Measurements from ENCODE around the gene EMP1. TPM values are rescaled to one million over a fixed set of nuclear protein-coding genes. Genes with fewer than 3 reads are reported as not detected.

Gene EMP1
- total RNA-seq, 1 experiment from 2014 or later, result 0.63 TPM

DNA sequence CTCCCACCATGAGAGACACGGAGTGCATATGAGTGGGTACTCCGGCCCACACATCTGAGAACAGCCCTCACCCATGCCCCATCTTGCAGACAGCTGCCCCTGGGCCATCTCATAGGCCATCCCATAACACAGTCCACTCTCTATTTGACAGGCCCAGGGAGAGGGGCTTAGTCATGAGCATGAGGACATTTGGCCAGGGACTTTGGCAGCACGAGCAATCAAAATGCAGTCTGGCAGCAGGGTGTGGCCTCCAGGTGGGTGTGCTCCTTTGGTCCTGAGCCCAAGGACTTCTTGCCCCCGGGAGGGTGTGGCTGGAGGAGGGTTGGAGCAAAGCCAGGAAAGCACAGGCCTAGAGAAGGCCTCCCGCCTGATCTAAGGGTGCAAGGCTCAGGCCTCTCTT lies 25.6 kb downstream of the EMP1 start:
- H2BK12ac ChIP-seq (ENCODE audit: insufficient read length, low read depth, low read length), result no peak overlapping the region
- H4K5ac ChIP-seq (ENCODE audit: insufficient read length, low read depth, low read length), result no peak overlapping the region
- no peak overlapping the region for H3K27ac ChIP-seq (ENCODE audit: insufficient read length, low read depth, low read length)
- WGBS (ENCODE audit: extremely low coverage, insufficient read length, low lambda C conversion rate), result no CpG with 5 or more reads among the region's 5 CpGs
- H4K91ac ChIP-seq (ENCODE audit: insufficient read length, low read depth, low read length), result no peak overlapping the region
- H3K18ac ChIP-seq (ENCODE audit: insufficient read length, low read depth, low read length), result no peak overlapping the region
- no peaks in the 10 kb centered on the region for H3K79me1 ChIP-seq (ENCODE audit: insufficient read depth, low read depth, low read length, poor library complexity, severe bottlenecking)
- no peak overlapping the region for H3K4me2 ChIP-seq (ENCODE audit: insufficient read depth, insufficient read length, low read length)
- Mint-ChIP-seq H3K4me1 (no peaks in the 10 kb centered on the region), H3K9me3 (peaks cover 7 to 12% of the 10 kb centered on the region in 2 experiments; a peak in 4 of 5 replicates), H3K27ac (no peak overlapping the region), H3K27me3 (ENCODE audit: low read depth) (no peaks in the 10 kb centered on the region; the same call in none of the 2 replicates), H3K36me3 (ENCODE audit: insufficient read depth in 1 of 3, low read depth in 3 of 3) (peaks cover 1 to 14% (median 5%) of the 10 kb centered on the region in 3 experiments; a peak in 5 of 7 replicates), H3K4me3 (no peak overlapping the region)
- H3K9ac ChIP-seq (ENCODE audit: extremely low read depth, insufficient read length, low read length), result no peak overlapping the region
- H3K9me3 ChIP-seq (ENCODE audit: control insufficient read depth, low read depth, low read length), result peaks cover 8% of the 10 kb centered on the region
- no peak overlapping the region for H3T11ph ChIP-seq (ENCODE audit: low read length)
- H2AFZ ChIP-seq (ENCODE audit: low read length), result no peak overlapping the region
- H3K14ac ChIP-seq (ENCODE audit: insufficient read depth, low read length), result no peak overlapping the region
- no peak overlapping the region for H2BK15ac ChIP-seq (ENCODE audit: low read depth, low read length)
- no peak overlapping the region for H3K4ac ChIP-seq (ENCODE audit: low read depth, low read length)
- no peak overlapping the region for H3K56ac ChIP-seq (ENCODE audit: insufficient read length, low read depth, low read length)
- no peak overlapping the region for H2BK20ac ChIP-seq (ENCODE audit: low read depth, low read length, poor library complexity, severe bottlenecking)
- DNase-seq, result no peak
- H3K4me1 ChIP-seq (ENCODE audit: insufficient read depth, low read length), result no peaks in the 10 kb centered on the region
- TF ChIP-seq, protein P1, sequence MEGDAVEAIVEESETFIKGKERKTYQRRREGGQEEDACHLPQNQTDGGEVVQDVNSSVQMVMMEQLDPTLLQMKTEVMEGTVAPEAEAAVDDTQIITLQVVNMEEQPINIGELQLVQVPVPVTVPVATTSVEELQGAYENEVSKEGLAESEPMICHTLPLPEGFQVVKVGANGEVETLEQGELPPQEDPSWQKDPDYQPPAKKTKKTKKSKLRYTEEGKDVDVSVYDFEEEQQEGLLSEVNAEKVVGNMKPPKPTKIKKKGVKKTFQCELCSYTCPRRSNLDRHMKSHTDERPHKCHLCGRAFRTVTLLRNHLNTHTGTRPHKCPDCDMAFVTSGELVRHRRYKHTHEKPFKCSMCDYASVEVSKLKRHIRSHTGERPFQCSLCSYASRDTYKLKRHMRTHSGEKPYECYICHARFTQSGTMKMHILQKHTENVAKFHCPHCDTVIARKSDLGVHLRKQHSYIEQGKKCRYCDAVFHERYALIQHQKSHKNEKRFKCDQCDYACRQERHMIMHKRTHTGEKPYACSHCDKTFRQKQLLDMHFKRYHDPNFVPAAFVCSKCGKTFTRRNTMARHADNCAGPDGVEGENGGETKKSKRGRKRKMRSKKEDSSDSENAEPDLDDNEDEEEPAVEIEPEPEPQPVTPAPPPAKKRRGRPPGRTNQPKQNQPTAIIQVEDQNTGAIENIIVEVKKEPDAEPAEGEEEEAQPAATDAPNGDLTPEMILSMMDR (conservative IDR thresholded peaks at IDR 0.05), result no peak
- H3K23ac ChIP-seq (ENCODE audit: insufficient read length, low read depth, low read length), result no peak overlapping the region
- no peaks in the 10 kb centered on the region for H4K20me1 ChIP-seq (ENCODE audit: control insufficient read depth, insufficient read depth, insufficient read length)
- no peaks in the 10 kb centered on the region for H3K23me2 ChIP-seq (ENCODE audit: insufficient read length, low read depth, low read length, poor library complexity, severe bottlenecking)
- H4K8ac ChIP-seq (replicated peaks; ENCODE audit: insufficient read length, low read depth, low read length), result no peak overlapping the region
- H2BK120ac ChIP-seq (ENCODE audit: low read depth, low read length, poor library complexity, severe bottlenecking), result no peak overlapping the region
- H2BK5ac ChIP-seq (ENCODE audit: insufficient read length, low read length), result no peak overlapping the region
- no peaks in the 10 kb centered on the region for H3K27me3 ChIP-seq (ENCODE audit: insufficient read depth, low read length)
- no peaks in the 10 kb centered on the region for H3K79me2 ChIP-seq (ENCODE audit: insufficient read depth, low read length)
- H2AK5ac ChIP-seq (ENCODE audit: insufficient read length, low read length), result no peak overlapping the region

Measured in H9 (cell line).